GM08714 (cell line): ENCODE results near the gene ADH1B.
"Not testable (repeated sequence)": the region's sequence is repeated elsewhere in the genome, so short reads cannot be mapped to it uniquely, and the experiment has no call there.

ENCODE experiments used
- H3K4me3 ChIP-seq: fragments of 200-500 bp; sonication (Bioruptor generic); 2 replicates; pipeline ENCODE4 v1.5.1; 2014; ENCODE audit warnings: mild to moderate bottlenecking, low read length, inconsistent platforms
- ZNF274 ChIP-seq: IDR thresholded peaks from 2 replicates; pipeline ENCODE4 v1.6.1; 2012; ENCODE audit warnings: mild to moderate bottlenecking, low read depth, low read length

ADH1B gene

GRCh38 chr4:99341426-99341825 is 20.2 kb upstream of the ADH1B start:
- no peak overlapping the region for H3K4me3 ChIP-seq
- TF ChIP-seq ZNF274, result no peak

- H3K4me3 ChIP-seq, result no peak overlapping the region
- TF ChIP-seq ZNF274, result no peak
These were observed 18.0 kb upstream of the ADH1B start for GRCh38 chr4:99339172-99339571.

- no peak overlapping the region for H3K4me3 ChIP-seq
- TF ChIP-seq ZNF274, result no peak
These were observed 15.4 kb upstream of the ADH1B start for GRCh38 chr4:99336553-99336952.

GRCh38 chr4:99334880-99335279 is 13.7 kb upstream of the ADH1B start:
- no peak for TF ChIP-seq ZNF274
- no peak overlapping the region for H3K4me3 ChIP-seq

- TF ChIP-seq ZNF274, result no peak
These were observed 9.4 kb upstream of the ADH1B start for GRCh38 chr4:99330648-99331047.

GRCh38 chr4:99329876-99330275 is 8.7 kb upstream of the ADH1B start:
- no peak overlapping the region for H3K4me3 ChIP-seq
- no peak for TF ChIP-seq ZNF274

More at GRCh38 chr4:99330648-99331047, 9.4 kb upstream of the ADH1B start:
- H3K4me3 ChIP-seq, result no peak overlapping the region

- no peak for TF ChIP-seq ZNF274
- H3K4me3 ChIP-seq, result no peak overlapping the region
These were observed 3.8 kb upstream of the ADH1B start for GRCh38 chr4:99324979-99325378.

GRCh38 chr4:99324361-99324760 is 3.2 kb upstream of the ADH1B start:
- no peak for TF ChIP-seq ZNF274
- H3K4me3 ChIP-seq, result no peak overlapping the region

GRCh38 chr4:99323756-99324155 is 2.6 kb upstream of the ADH1B start:
- TF ChIP-seq ZNF274, result no peak
- no peak overlapping the region for H3K4me3 ChIP-seq

GRCh38 chr4:99317811-99318210 is 3.4 kb downstream of the ADH1B start:
- H3K4me3 ChIP-seq, result not testable (repeated sequence)

GRCh38 chr4:99317354-99317753 is 3.8 kb downstream of the ADH1B start:
- no peak for TF ChIP-seq ZNF274

GRCh38 chr4:99315839-99316238 is 5.4 kb downstream of the ADH1B start:
- no peak for TF ChIP-seq ZNF274
- no peak overlapping the region for H3K4me3 ChIP-seq

More at GRCh38 chr4:99317354-99317753, 3.8 kb downstream of the ADH1B start:
- no peak overlapping the region for H3K4me3 ChIP-seq

- no peak overlapping the region for H3K4me3 ChIP-seq
- no peak for TF ChIP-seq ZNF274
These were observed 7.0 kb downstream of the ADH1B start for GRCh38 chr4:99314211-99314610.

- no peak for TF ChIP-seq ZNF274
- H3K4me3 ChIP-seq, result no peak overlapping the region
These were observed 10.8 kb downstream of the ADH1B start for GRCh38 chr4:99310389-99310788.

- H3K4me3 ChIP-seq, result no peak overlapping the region
- no peak for TF ChIP-seq ZNF274
These were observed 15.4 kb downstream of the ADH1B start for GRCh38 chr4:99305638-99306400.

GRCh38 chr4:99301376-99302164 is 19.6 kb downstream of the ADH1B start:
- no peak for TF ChIP-seq ZNF274
- no peak overlapping the region for H3K4me3 ChIP-seq
